Measurements from ENCODE around the gene TMEM259.

- TF ChIP-seq CEBPZ (IDR thresholded peaks at IDR 0.05; ENCODE audit: borderline replicate concordance, low read depth, low read length), result no peak
- peak; percentile 50 for TF ChIP-seq POLR2B (IDR thresholded peaks at IDR 0.05; ENCODE audit: low read depth, partially characterized antibody)
Measured at GRCh38 chr19:1025960-1026782, 5.2 kb upstream of the TMEM259 start, which contains the start of gene CNN2.
